ENCODE data around the gene OOSP3. TPM values are rescaled to one million over a fixed set of nuclear protein-coding genes. Genes with fewer than 3 reads are reported as not detected.

Gene OOSP3
- total RNA-seq, 1 experiment from 2014 or later: not detected

DNA sequence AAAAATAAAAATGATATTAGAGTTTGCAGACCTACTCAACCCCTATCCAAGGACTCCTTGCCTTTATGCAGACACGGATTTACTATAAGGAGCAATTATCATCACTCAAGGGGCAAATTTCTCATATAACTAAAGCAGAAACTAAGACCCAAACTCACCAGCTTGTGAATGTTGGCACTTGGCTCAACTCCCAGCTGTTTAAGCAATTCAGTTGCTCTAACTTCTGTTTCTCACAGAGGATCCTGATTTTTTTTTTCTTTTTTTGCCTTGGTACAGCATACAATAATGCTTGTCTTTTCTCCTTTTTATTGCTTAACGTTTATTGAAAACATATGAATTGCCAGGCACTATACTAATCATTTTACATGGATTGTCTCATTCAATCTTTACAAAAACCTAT is 23.7 kb upstream of the OOSP3 start:
- no peaks in the 10 kb centered on the region for H3K36me3 ChIP-seq (ENCODE audit: control insufficient read depth in 1 of 2, insufficient read depth in 2 of 2, low read length in 2 of 2)
- H3K4me3 ChIP-seq (replicated peaks in 1 of 2; ENCODE audit: low read depth in 1 of 2, low read length in 2 of 2): no peak overlapping the region
- DNase-seq (ENCODE audit: low read depth, low spot score) (no peak), ATAC-seq (no peak)
- H2AFZ ChIP-seq (ENCODE audit: low read depth, low read length, poor library complexity, severe bottlenecking): no peak overlapping the region
- ChIA-PET RAD21 (ENCODE audit: low non-redundant PET in 1 of 2, low total read pairs in 2 of 2, uncharacterized antibody in 2 of 2, unreplicated experiment in 2 of 2) (no interaction called here), POLR2A (no interaction called here), CTCF (no interaction called here)
- H3K9ac ChIP-seq (ENCODE audit: low read length): no peak overlapping the region
- H3K27me3 ChIP-seq (ENCODE audit: insufficient read depth, low read length): no peaks in the 10 kb centered on the region
- TF ChIP-seq SP1 (IDR thresholded peaks at IDR 0.05; ENCODE audit: low read depth) (no peak), POLR2A (IDR thresholded peaks at IDR 0.05; ENCODE audit: borderline replicate concordance, extremely low read depth, insufficient read depth, insufficient read length) (no peak), SRF (IDR thresholded peaks at IDR 0.05; ENCODE audit: low read depth) (no peak), TCF7L2 (IDR thresholded peaks at IDR 0.05; ENCODE audit: borderline replicate concordance, extremely low read depth, insufficient read depth, insufficient read length) (no peak), CEBPB (IDR thresholded peaks at IDR 0.05; ENCODE audit: low read depth) (no peak), ZFX (IDR thresholded peaks at IDR 0.05) (no peak), YY1 (IDR thresholded peaks at IDR 0.05; ENCODE audit: extremely low read depth, insufficient replicate concordance, low read depth, low read length) (no peak), REST (IDR thresholded peaks at IDR 0.05; ENCODE audit: low read depth) (no peak), EZH2 (IDR thresholded peaks at IDR 0.05) (no peak), RAD21 (IDR thresholded peaks at IDR 0.05; ENCODE audit: low read depth) (no peak), CBX3 (IDR thresholded peaks at IDR 0.05; ENCODE audit: low read depth) (no peak), FOSL1 (IDR thresholded peaks at IDR 0.05; ENCODE audit: low read depth) (no peak)
- TF ChIP-seq, protein P1, sequence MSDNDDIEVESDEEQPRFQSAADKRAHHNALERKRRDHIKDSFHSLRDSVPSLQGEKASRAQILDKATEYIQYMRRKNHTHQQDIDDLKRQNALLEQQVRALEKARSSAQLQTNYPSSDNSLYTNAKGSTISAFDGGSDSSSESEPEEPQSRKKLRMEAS (IDR thresholded peaks at IDR 0.05): no peak
- intact Hi-C loops (cut with micrococcal nuclease): no loop called here
- H3K4me1 ChIP-seq (ENCODE audit: control insufficient read depth in 1 of 2, insufficient read depth in 2 of 2, low read length in 2 of 2): peaks cover 28 to 45% of the 10 kb centered on the region in 2 experiments
- no peaks in the 10 kb centered on the region for H3K79me2 ChIP-seq (ENCODE audit: insufficient read depth, low read length)
- H4K20me1 ChIP-seq (ENCODE audit: insufficient read depth): no peaks in the 10 kb centered on the region
- H3K27ac ChIP-seq (ENCODE audit: low read depth, low read length): no peak overlapping the region
- BruUV-seq (replicated peaks): no TSS peak
- no peaks in the 10 kb centered on the region for H3K9me2 ChIP-seq (ENCODE audit: insufficient read depth)
- H3K4me2 ChIP-seq (ENCODE audit: low read length): no peak overlapping the region
- no peaks in the 10 kb centered on the region for H3K9me3 ChIP-seq (ENCODE audit: control insufficient read depth in 1 of 2, insufficient read depth in 1 of 2, low read depth in 1 of 2, low read length in 2 of 2)
